MM.1S (cell line): ENCODE measurements around the gene TRAF3.
"Not testable (repeated sequence)": the region's sequence is repeated elsewhere in the genome, so short reads cannot be mapped to it uniquely, and the experiment has no call there.

ENCODE experiments used
- DNase-seq: peaks from one replicate; pipeline ENCODE4 v3.0.0-alpha.2; 2015
- H2AFZ ChIP-seq: fragments of 300-600 bp; sonication (generic); 2 replicates; pipeline ENCODE4 v1.6.0; 2016; ENCODE audit warnings: antibody characterized with exemption, low read length
- H3F3A ChIP-seq: fragments of 300-600 bp; sonication (generic); 2 replicates; pipeline ENCODE4 v1.6.1; 2016; ENCODE audit warnings: mild to moderate bottlenecking, antibody characterized with exemption, low read length, moderate library complexity, mixed read lengths; ENCODE audit not compliant: insufficient read depth
- H3K27ac ChIP-seq: fragments of 300-600 bp; sonication (generic); 2 replicates; pipeline ENCODE4 v1.5.1; 2016; ENCODE audit warnings: mild to moderate bottlenecking, low read length
- H3K27me3 ChIP-seq: fragments of 300-600 bp; sonication (generic); replicated peaks from 2 replicates; pipeline ENCODE4 v1.6.0; 2016; ENCODE audit warnings: low read length; ENCODE audit not compliant: insufficient read depth
- H3K36me3 ChIP-seq: fragments of 300-600 bp; sonication (generic); replicated peaks from 2 replicates; pipeline ENCODE4 v1.6.1; 2016; ENCODE audit warnings: mild to moderate bottlenecking, low read length, mixed read lengths; ENCODE audit not compliant: insufficient read depth
- H3K4me1 ChIP-seq: fragments of 300-600 bp; sonication (generic); 2 replicates; pipeline ENCODE4 v1.6.1; 2016; ENCODE audit warnings: low read length, mixed read lengths
- H3K4me2 ChIP-seq: fragments of 300-600 bp; sonication (generic); 2 replicates; pipeline ENCODE4 v1.6.0; 2016; ENCODE audit warnings: low read depth, low read length
- H3K4me3 ChIP-seq: fragments of 300-600 bp; sonication (generic); 2 replicates; pipeline ENCODE4 v1.5.1; 2016; ENCODE audit warnings: low read length, mixed read lengths
- H3K79me2 ChIP-seq: fragments of 300-600 bp; sonication (generic); 2 replicates; pipeline ENCODE4 v1.6.1; 2016; ENCODE audit warnings: mixed run types, low read length, mixed read lengths
- H3K9ac ChIP-seq: fragments of 300-600 bp; sonication (generic); 2 replicates; pipeline ENCODE4 v1.6.1; 2016; ENCODE audit warnings: low read length, mixed read lengths
- H3K9me2 ChIP-seq: fragments of 300-600 bp; sonication (generic); replicated peaks from 2 replicates; pipeline ENCODE4 v1.6.1; 2016; ENCODE audit warnings: mild to moderate bottlenecking, low read length, mixed read lengths; ENCODE audit not compliant: insufficient read depth
- H3K9me3 ChIP-seq: fragments of 300-600 bp; sonication (generic); replicated peaks from 2 replicates; pipeline ENCODE4 v1.6.1; 2016; ENCODE audit warnings: mild to moderate bottlenecking, low read length, mixed read lengths; ENCODE audit not compliant: insufficient read depth
- H4K20me1 ChIP-seq: fragments of 300-600 bp; sonication (generic); 2 replicates; pipeline ENCODE4 v1.6.1; 2016; ENCODE audit warnings: mild to moderate bottlenecking, low read length, moderate library complexity, mixed read lengths; ENCODE audit not compliant: insufficient read depth
- CTCF ChIP-seq: fragments of 300-600 bp; sonication (generic); IDR thresholded peaks from 2 replicates; pipeline ENCODE4 v1.5.1; 2016; ENCODE audit warnings: antibody characterized with exemption, low read length, mixed read lengths
- EZH2 ChIP-seq: fragments of 300-600 bp; sonication (generic); optimal IDR thresholded peaks from 2 replicates; pipeline ENCODE3; 2017; ENCODE audit warnings: low read depth, mild to moderate bottlenecking, antibody characterized with exemption, low read length, mixed read lengths
- EZH2phosphoT487 ChIP-seq: fragments of 300-600 bp; sonication (generic); IDR thresholded peaks from 2 replicates; pipeline ENCODE4 v1.6.1; 2018; ENCODE audit warnings: antibody characterized with exemption, low read length

Gene TRAF3

GRCh38 chr14:102859911-102860310 lies 82.7 kb downstream of the TRAF3 start:
- H3K9ac ChIP-seq, result no peak overlapping the region
- no peaks in the 10 kb centered on the region for H3F3A ChIP-seq
- no peaks in the 10 kb centered on the region for H3K9me2 ChIP-seq
- H3K36me3 ChIP-seq, result no peaks in the 10 kb centered on the region
- H4K20me1 ChIP-seq, result no peaks in the 10 kb centered on the region
- no peaks in the 10 kb centered on the region for H3K4me1 ChIP-seq
- H3K9me3 ChIP-seq, result no peaks in the 10 kb centered on the region
- TF ChIP-seq CTCF (no peak), EZH2 (no peak), EZH2phosphoT487 (no peak)
- no peak overlapping the region for H3K4me2 ChIP-seq
- H3K27me3 ChIP-seq, result no peaks in the 10 kb centered on the region
- no peak overlapping the region for H3K4me3 ChIP-seq
- H3K79me2 ChIP-seq, result peaks cover 51% of the 10 kb centered on the region
- H3K27ac ChIP-seq, result no peak overlapping the region
- no peak overlapping the region for H2AFZ ChIP-seq
- DNase-seq, result no peak

GRCh38 chr14:102862154-102862773 lies 85.0 kb downstream of the TRAF3 start:
- Histone ChIP-seq H3K36me3 (no peaks in the 10 kb centered on the region), H2AFZ (no peak overlapping the region), H3K9me3 (no peaks in the 10 kb centered on the region), H3K9ac (no peak overlapping the region), H3F3A (no peaks in the 10 kb centered on the region), H3K4me3 (no peak overlapping the region), H3K4me1 (no peaks in the 10 kb centered on the region), H3K27ac (no peak overlapping the region), H3K4me2 (no peak overlapping the region), H4K20me1 (no peaks in the 10 kb centered on the region), H3K9me2 (no peaks in the 10 kb centered on the region), H3K79me2 (peaks cover 44% of the 10 kb centered on the region), H3K27me3 (no peaks in the 10 kb centered on the region)
- TF ChIP-seq EZH2, result no peak
- no peak for TF ChIP-seq EZH2phosphoT487
- no peak for TF ChIP-seq CTCF
- no peak for DNase-seq

- DNase-seq, result no peak
- Histone ChIP-seq H3K4me2 (no peak overlapping the region), H3K4me3 (no peak overlapping the region), H3K27ac (no peak overlapping the region), H4K20me1 (no peaks in the 10 kb centered on the region), H3K36me3 (no peaks in the 10 kb centered on the region), H3K9me3 (no peaks in the 10 kb centered on the region), H3K4me1 (no peaks in the 10 kb centered on the region), H3K79me2 (peaks cover 54% of the 10 kb centered on the region), H3K27me3 (no peaks in the 10 kb centered on the region), H3K9me2 (no peaks in the 10 kb centered on the region), H3K9ac (no peak overlapping the region), H2AFZ (no peak overlapping the region), H3F3A (no peaks in the 10 kb centered on the region)
- TF ChIP-seq EZH2phosphoT487 (no peak), EZH2 (no peak), CTCF (no peak)
Observed at GRCh38 chr14:102863381-102863780, 86.1 kb downstream of the TRAF3 start.

- H3K9me3 ChIP-seq, H3K9ac ChIP-seq: not testable (repeated sequence)
Observed at GRCh38 chr14:102865916-102866315, 88.7 kb downstream of the TRAF3 start.

More at GRCh38 chr14:102865916-102866315, 88.7 kb downstream of the TRAF3 start:
- H3K9me2 ChIP-seq, H3K4me1 ChIP-seq, H2AFZ ChIP-seq, H3K4me3 ChIP-seq, H3K27ac ChIP-seq, H3K27me3 ChIP-seq, DNase-seq, H3K36me3 ChIP-seq, H3K4me2 ChIP-seq, H4K20me1 ChIP-seq, H3F3A ChIP-seq: not testable (repeated sequence)
- peaks cover 55% of the 10 kb centered on the region for H3K79me2 ChIP-seq
